HG03457 (cell line): ENCODE measurements around the gene C9orf153.
"Not testable (repeated sequence)": the region's sequence is repeated elsewhere in the genome, so short reads cannot be mapped to it uniquely, and the experiment has no call there.

Source experiments
- ATAC-seq: cut with Tn5 transposase; IDR thresholded peaks from one replicate; pipeline ENCODE4 v1.9.1; 2021; ENCODE audit warnings: moderate number of reproducible peaks; ENCODE audit not compliant: unreplicated experiment

Gene C9orf153

DNA sequence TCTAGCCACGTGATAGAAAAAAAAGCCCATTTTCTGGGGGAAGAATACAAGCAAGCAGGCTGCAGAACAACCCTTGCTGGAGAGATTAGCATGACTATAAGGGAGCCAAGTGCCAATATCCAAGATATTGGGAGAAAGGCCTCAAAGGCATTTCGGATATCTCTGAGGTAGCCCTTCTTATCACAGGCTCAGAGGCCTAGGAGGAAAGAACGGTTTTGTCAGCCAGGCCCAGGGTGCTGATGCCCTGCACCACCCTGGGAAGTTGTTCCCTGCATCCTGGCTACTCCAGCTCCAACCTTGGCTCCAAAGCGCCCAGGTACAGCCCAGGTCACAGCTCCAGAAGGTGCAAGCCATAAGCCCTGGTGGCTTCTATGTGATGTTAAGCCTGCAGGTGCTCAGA is 66.4 kb downstream of the C9orf153 start:
- no peak for ATAC-seq

DNA sequence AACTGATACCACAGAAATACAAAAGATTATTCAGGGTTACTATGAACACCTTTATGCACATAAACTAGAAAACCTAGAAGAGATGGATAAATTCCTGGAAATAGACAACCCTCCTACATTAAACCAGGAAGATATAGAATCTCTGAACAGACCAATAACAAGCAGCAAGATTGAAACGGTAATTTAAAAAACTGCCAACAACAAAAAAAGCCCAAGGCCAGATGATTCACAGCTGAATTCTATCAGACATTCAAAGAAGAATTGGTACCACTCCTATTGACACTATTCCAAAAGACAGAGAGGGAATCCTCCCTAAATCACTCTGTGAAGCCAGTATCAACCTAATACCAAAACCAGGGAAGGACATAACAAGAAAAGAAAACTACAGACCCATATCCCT is 68.8 kb downstream of the C9orf153 start:
- not testable (repeated sequence) for ATAC-seq

DNA sequence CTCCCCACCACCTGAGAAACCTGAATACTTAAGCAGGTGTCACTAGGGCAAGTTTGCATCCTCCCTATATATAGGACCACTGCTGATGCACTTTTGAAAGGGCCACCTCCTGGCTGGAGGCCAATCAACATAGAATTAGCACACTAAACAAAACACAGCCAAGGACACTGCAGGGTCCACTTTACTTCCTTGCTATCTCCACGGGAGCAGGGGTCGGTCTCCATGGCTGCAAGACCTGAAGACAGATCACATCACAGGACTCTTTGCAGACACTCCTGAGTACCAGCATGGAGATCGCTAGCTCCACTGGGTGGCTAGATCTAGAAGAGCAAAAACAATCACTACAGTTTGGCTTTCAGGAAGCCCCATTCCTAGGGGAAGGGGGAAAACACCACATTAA is 72.3 kb downstream of the C9orf153 start:
- ATAC-seq = no peak

DNA sequence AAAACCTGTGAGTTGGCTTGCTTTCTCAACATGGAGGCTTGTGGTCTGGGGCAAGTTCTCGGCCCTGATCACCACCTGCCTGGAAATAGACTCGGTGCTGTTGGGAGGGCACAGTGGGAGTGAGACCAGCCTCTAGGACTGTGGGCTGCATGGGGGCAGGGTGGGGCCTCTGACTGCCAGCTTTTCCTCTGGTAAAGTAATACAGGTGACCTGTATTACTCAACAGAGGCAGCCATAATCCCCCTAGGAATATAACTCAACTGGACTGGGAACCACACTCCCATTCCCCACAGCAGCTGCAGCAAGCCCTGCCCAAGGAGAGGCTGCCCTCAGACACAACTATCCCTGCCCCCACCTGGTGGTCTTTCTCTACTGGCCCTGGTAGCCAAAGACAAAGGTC is 72.8 kb downstream of the C9orf153 start:
- no peak for ATAC-seq

DNA sequence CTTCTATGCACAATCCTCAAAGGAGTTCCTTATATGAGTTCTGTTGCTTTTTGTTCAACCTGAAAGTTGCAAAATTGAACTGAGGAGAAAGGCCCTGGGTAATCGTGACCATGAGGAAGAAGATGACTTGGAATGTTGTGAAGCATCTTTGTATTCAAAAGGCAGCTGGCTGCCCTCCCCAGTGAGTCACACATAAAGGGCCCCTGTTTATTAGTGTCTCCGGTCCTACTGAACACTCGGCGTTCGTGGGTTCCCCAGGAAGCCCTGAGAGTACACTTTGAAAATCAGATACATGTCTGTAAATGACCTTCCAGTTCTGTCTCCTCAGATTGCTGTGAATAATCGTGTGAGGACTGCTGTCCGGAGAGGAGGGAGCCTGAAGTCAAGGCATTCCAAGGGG is 73.6 kb downstream of the C9orf153 start:
- no peak for ATAC-seq

DNA sequence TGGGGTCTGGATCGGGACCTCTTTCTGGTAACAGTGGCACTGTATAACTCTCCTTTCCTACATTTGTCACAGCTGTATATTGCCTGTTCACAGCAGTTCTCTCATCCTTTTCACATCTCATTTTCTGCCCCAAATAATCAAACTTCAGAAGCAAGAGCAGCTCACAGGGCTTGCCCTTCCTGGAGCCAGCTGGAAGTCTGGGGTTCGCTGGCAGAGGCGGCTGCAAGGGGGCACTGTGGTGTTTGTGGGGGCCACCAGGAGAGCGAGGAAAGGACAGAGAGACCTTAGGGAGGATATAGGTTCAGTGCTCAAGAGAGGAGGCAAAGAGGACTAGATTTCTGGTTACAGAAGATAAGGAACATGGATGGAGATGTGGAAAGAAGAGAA is 75.3 kb downstream of the C9orf153 start:
- no peak for ATAC-seq

DNA sequence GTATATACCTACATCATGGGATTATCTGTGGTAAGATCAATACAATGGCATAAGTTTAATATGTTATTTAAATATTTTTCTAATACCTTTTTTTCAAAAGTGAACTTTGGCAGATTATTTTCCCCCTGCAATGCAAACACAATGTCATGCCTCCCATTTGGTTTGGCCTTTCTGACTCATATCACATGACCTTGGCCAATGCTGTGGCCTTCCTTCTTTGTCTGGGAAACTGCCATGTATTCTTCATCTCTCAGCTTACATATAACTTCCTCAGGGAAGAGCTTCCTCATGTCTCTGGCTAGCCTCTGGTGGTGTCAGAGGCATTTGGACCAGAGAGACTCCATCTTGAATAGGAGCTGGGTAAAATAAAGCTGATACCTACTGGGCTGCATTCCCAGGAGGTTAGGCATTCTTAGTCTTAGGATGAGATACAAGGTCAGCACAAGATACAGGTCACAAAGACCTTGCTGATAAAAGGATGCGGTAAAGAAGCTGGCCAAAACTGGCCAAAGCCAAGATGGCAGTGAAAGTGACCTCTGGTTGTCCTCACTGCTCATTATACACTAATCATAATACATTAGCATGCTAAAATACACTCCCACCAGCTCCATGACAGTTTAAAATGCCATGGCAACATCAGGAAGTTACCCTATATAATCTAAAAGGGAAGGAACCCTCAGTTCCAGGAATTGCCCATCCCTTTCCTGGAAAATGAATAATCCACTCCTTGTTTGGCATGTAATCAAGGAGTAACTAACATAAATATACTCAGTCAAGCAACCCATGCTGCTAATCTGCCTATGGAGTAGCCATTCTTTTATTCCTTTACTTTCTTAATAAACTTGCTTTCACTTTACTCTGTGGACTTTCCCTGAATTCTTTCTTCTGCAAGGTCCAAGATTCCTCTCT is 76.0 kb downstream of the C9orf153 start:
- no peak for ATAC-seq

DNA sequence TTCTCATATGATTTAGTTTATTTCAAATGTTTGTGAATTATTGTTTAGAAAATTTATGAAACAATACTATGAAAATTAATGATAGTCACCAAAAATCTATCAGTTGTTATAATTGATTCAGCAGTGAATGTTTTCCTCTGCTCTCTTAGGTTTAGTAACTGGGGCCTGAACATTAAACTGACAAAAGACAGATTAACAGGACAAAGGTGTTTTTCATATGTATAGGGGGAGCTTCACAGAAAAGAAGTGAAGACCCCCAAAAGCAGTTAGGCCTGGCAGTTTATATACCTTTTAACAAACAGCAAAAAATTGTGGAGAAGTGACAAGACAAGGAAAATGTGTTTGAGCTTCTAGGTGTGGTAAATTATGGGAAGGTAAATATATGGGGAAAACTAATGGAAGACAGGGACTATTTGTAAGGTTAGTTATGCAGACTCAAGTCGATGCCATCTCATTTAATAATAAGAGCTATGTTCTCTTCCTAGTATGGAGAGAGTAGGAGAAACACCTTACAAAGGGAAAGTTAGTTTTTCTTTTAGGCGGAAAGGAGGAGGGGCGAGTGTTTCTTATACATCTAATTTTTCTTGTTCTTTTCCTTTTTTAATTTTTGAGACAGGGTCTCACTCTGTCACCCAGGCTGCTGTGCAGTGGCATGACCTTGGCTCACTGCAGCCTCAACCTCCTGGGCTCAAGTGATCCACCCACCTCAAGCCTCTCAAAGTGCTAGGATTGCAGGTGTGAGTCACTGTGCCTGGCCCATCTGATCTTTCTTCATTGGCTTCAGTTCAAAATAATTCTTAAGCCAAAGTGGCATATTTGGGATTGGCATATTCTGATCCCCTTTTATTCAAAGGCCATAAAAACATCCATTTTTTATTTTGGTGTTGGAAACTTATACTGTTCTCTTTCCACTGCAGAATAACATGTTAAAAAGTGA is 77.8 kb downstream of the C9orf153 start:
- ATAC-seq = no peak

DNA sequence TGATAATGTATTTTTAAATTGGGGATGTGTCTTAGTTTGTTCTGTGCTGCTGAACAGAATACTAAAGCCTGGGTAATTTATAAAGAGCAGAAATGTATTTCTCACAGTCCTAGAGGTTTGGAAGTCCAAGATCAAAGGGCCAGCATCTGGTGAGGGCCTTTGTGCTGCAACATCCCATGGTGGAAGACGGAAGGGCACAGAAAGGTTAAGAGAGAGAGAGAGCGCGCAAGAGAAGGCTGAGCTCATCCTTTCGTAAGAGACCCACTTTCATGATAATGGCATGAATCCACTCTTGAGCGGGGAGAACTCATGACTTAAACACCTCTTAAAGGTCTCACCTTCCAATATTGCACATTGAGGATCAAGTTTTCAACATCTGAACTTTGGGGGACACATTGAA is 81.0 kb downstream of the C9orf153 start:
- no peak for ATAC-seq

DNA sequence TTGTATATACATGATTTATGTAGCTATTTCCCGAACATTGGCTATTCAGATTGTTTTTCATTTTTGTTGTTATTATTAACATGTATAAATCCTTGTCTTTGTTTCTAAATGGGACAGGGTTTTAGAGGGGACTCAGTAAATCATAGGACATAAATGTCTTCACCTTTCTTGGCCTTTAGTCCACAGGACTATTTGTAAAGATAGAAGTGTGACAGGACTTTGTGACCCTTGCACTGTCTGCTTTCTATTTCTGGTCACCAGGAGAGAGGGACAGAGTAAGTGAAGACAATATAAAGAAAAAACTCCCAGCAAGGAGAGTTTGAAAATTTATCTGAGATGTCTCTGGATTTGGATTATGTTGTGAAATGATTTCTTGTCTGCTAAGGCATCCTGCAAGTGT is 81.5 kb downstream of the C9orf153 start:
- no peak for ATAC-seq

DNA sequence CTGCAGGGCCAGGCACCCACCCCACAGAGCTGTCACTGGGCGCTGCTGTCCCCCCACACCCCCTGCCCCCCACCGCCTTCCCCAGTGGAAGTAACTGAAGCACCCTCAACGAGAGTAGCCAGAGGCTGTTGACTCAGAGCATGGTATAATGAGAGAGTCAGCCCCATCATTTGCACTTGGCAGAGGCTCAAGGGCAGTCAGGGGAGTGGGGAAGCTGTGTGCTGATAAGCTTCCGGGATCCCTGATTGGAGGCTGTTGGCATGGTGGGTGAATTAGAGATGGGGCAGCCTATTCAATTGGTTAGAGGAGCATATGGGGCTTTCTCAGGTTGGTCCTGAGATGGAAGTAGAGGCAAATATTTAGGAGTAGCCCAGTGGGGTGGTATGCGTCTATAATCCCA is 83.0 kb downstream of the C9orf153 start:
- ATAC-seq = no peak

DNA sequence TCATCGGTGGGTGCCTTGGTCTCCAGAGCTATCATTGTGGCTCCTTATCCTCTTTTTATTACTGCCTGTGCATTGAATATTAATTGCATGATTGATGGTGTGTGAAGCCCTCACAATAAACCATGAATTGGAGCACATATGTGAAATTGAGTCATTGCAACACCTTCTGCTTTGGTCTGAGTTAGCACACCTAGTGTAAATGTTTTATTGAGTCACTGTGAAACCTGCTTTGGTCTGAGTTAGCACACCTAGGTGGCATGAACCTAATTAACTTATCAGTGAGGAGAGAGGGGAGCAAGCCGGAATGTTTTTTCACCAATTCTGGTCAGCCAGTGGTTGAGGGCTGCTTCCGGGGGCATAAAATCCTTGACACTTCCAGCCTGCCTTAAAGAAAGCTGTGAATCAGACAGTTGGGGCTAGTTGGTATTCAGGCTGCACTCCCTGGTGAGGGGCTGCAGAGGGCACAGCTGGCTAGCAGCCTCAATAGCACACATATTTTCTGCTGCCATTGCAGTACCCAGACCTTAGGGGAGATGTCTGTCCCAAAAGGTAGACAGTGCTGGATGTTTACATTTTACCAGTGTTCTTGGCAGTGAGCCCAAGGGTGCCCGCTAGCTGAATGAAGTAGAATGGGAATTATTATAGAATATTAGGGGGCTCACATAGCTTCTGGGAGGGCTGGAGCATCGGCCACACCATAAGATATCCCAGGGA is 83.6 kb downstream of the C9orf153 start:
- no peak for ATAC-seq

DNA sequence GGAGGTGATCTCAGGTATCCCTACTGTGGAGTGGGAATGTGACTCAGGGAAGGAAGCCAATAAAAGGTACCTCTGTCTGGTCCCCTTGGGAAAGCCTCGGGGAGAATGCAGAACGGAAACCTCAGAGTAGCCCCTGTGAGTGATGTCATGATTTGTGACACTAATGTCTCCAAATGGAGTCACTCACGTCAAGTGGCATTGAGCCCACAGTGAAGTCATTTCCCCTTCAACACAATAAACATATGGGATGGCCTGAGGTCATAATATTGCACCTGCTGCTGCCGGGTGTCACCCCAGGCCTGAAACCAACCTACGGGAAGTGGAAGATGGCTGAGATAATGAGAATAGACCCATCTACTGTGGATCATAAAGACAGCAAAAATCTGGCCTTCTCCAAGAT is 84.2 kb downstream of the C9orf153 start:
- ATAC-seq = no peak
